Activated CD8-positive, alpha-beta T cell treated with anti-CD3 and anti-CD28 coated beads for 36 hours (primary cell): ENCODE data around the gene SORBS2. TPM values are rescaled to one million over a fixed set of nuclear protein-coding genes. Genes with fewer than 3 reads are reported as not detected.

Experiments
- ATAC-seq: fragments of 200-7000 bp; cut with Tn5 transposase; one replicate; pipeline ENCODE4 v1.10.0; 2021; ENCODE audit warnings: mild to moderate bottlenecking, moderate library complexity
- CTCF ChIA-PET: fragments of 350-600 bp; sonication (Branson Sonifier 250); formaldehyde crosslinking; loops from one replicate; lab custom pipeline; 2021; ENCODE audit warnings: antibody characterized with exemption; lab: Charles Lee
- POLR2A ChIA-PET: fragments of 350-600 bp; sonication (Branson Sonifier 250); formaldehyde crosslinking; loops from one replicate; lab custom pipeline; 2021; ENCODE audit warnings: antibody characterized with exemption; lab: Charles Lee
- DNase-seq: peaks from one replicate; pipeline ENCODE4 v3.0.0-alpha.2; 2020
- H3K27ac Mint-ChIP-seq: one replicate; pipeline ENCODE4 v1.8.0; 2021; ENCODE audit warnings: mild to moderate bottlenecking, mixed read lengths
- H3K27me3 Mint-ChIP-seq: one replicate; pipeline ENCODE4 v1.8.0; 2021; ENCODE audit warnings: mixed read lengths
- H3K36me3 Mint-ChIP-seq: one replicate; pipeline ENCODE4 v1.8.0; 2021; ENCODE audit warnings: low read depth, mixed read lengths
- H3K4me1 Mint-ChIP-seq: one replicate; pipeline ENCODE4 v1.8.0; 2021; ENCODE audit warnings: low read depth, mixed read lengths
- H3K4me3 Mint-ChIP-seq: one replicate; pipeline ENCODE4 v1.8.0; 2021; ENCODE audit warnings: mild to moderate bottlenecking, moderate library complexity, mixed read lengths
- H3K9me3 Mint-ChIP-seq: one replicate; pipeline ENCODE4 v1.8.0; 2021; ENCODE audit warnings: mixed read lengths
- CTCF ChIP-seq: fragments of 200-600 bp; IDR thresholded peaks from one replicate; pipeline ENCODE4 v1.8.0; 2022; ENCODE audit warnings: antibody characterized with exemption, mild to moderate bottlenecking
- intact Hi-C: fragments of 100-400 bp; cut with micrococcal nuclease; formaldehyde crosslinking; loops from one replicate; pipeline ENCODE4 v1.10.0; 2022
- total RNA-seq, 2 experiments: library from RNA; stranded (reverse); gene quantifications; one replicate each; pipeline ENCODE4 v1.2.3, GENCODE V29; 2021

Gene SORBS2
- total RNA-seq, 2 experiments from 2014 or later = not detected

GRCh38 chr4:185838514-185839193, 26.7 kb upstream of the SORBS2 start:
- ATAC-seq (no peak), DNase-seq (no peak)
- CTCF ChIA-PET = interaction anchor here (0.8 kb wide), 1 partner anchor 199 kb away, joined by 3 read pairs; no protein-coding TSS in a partner anchor
- H3K27me3 Mint-ChIP-seq = no peaks in the 10 kb centered on the region
- no peaks in the 10 kb centered on the region for H3K4me1 Mint-ChIP-seq
- H3K27ac Mint-ChIP-seq = no peak overlapping the region
- H3K4me3 Mint-ChIP-seq = no peak overlapping the region
- intact Hi-C loops = no loop called here
- H3K9me3 Mint-ChIP-seq = peaks cover 1% of the 10 kb centered on the region
- TF ChIP-seq CTCF = no peak
- POLR2A ChIA-PET = no interaction called here
- no peaks in the 10 kb centered on the region for H3K36me3 Mint-ChIP-seq

GRCh38 chr4:185838104-185838452, 26.1 kb upstream of the SORBS2 start:
- no peaks in the 10 kb centered on the region for H3K36me3 Mint-ChIP-seq
- TF ChIP-seq CTCF = no peak
- H3K9me3 Mint-ChIP-seq = peaks cover 1% of the 10 kb centered on the region
- CTCF ChIA-PET = interaction anchor here (0.8 kb wide), 1 partner anchor 200 kb away, joined by 3 read pairs; no protein-coding TSS in a partner anchor
- H3K27ac Mint-ChIP-seq = no peak overlapping the region
- intact Hi-C loops = no loop called here
- POLR2A ChIA-PET = no interaction called here
- no peak for DNase-seq
- H3K4me3 Mint-ChIP-seq = no peak overlapping the region
- H3K4me1 Mint-ChIP-seq = no peaks in the 10 kb centered on the region
- H3K27me3 Mint-ChIP-seq = no peaks in the 10 kb centered on the region
- ATAC-seq = no peak

GRCh38 chr4:185837415-185838103, 25.6 kb upstream of the SORBS2 start:
- intact Hi-C loops = no loop called here
- Mint-ChIP-seq H3K4me1 (no peaks in the 10 kb centered on the region), H3K27ac (no peak overlapping the region), H3K27me3 (no peaks in the 10 kb centered on the region), H3K36me3 (no peaks in the 10 kb centered on the region), H3K4me3 (no peak overlapping the region), H3K9me3 (peaks cover 1% of the 10 kb centered on the region)
- ATAC-seq = no peak
- POLR2A ChIA-PET = no interaction called here
- DNase-seq = no peak
- CTCF ChIA-PET = interaction anchor here (0.8 kb wide), 1 partner anchor 201 kb away, joined by 3 read pairs; no protein-coding TSS in a partner anchor
- no peak for TF ChIP-seq CTCF

- TF ChIP-seq CTCF = no peak
- H3K9me3 Mint-ChIP-seq = no peaks in the 10 kb centered on the region
- no peaks in the 10 kb centered on the region for H3K36me3 Mint-ChIP-seq
Observed at GRCh38 chr4:185836241-185837084, 24.5 kb upstream of the SORBS2 start.

More at GRCh38 chr4:185836241-185837084, 24.5 kb upstream of the SORBS2 start:
- POLR2A ChIA-PET = no interaction called here
- intact Hi-C loops = no loop called here
- Mint-ChIP-seq H3K4me1 (no peaks in the 10 kb centered on the region), H3K27ac (no peak overlapping the region), H3K27me3 (no peaks in the 10 kb centered on the region), H3K4me3 (no peak overlapping the region)
- ATAC-seq (no peak), DNase-seq (no peak)
- CTCF ChIA-PET = no interaction called here
